ENCODE results near the gene GLDC.

DNA sequence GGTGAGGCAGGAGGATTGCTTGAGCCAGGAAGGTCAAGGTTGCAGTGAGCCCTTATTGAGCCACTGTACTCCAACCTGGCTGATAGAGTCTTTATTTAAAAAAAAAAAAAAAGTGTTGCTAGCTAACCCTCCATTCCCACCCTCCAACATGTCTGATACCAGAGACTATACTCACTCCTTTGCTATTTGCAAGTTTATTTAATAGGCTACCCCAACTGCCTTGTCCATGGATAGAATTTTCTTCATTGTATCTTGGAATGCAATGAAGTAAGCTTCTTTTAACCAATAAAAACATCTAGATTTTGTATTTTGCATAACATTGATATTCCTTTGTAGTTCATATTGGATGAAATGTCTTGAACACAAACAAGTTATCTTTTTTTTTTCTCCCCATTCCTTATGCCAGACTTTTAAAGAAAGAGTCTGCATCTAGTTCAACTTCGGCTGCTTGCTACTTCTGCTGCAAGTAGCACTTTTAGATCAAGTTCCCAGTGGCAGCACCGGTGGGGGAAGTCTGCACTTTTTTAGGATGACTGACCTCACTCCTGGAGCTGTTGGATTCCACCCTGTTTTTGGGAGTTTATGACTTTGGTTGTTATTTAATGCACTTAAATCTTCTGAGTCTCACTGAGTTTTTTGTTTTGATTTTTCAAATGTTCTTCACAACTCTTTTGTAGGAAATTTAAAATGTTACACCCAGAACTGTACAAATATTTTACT, 120.0 kb downstream of the GLDC start:
- TF ChIP-seq, protein P1, sequence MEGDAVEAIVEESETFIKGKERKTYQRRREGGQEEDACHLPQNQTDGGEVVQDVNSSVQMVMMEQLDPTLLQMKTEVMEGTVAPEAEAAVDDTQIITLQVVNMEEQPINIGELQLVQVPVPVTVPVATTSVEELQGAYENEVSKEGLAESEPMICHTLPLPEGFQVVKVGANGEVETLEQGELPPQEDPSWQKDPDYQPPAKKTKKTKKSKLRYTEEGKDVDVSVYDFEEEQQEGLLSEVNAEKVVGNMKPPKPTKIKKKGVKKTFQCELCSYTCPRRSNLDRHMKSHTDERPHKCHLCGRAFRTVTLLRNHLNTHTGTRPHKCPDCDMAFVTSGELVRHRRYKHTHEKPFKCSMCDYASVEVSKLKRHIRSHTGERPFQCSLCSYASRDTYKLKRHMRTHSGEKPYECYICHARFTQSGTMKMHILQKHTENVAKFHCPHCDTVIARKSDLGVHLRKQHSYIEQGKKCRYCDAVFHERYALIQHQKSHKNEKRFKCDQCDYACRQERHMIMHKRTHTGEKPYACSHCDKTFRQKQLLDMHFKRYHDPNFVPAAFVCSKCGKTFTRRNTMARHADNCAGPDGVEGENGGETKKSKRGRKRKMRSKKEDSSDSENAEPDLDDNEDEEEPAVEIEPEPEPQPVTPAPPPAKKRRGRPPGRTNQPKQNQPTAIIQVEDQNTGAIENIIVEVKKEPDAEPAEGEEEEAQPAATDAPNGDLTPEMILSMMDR (IDR thresholded peaks at IDR 0.05; ENCODE audit: low read depth, low read length, missing input control): no peak
- TF ChIP-seq TAF1 (conservative IDR thresholded peaks at IDR 0.05) (no peak), YY1 (IDR thresholded peaks at IDR 0.05) (no peak), FOXA1 (IDR thresholded peaks at IDR 0.05) (no peak), RAD21 (IDR thresholded peaks at IDR 0.05) (no peak), ZBTB33 (IDR thresholded peaks at IDR 0.05) (no peak), GABPA (IDR thresholded peaks at IDR 0.05 in 1 of 2, conservative IDR thresholded peaks at IDR 0.05 in 1 of 2) (no peak), JUND (IDR thresholded peaks at IDR 0.05) (no peak)
- TF ChIP-seq, protein P2, sequence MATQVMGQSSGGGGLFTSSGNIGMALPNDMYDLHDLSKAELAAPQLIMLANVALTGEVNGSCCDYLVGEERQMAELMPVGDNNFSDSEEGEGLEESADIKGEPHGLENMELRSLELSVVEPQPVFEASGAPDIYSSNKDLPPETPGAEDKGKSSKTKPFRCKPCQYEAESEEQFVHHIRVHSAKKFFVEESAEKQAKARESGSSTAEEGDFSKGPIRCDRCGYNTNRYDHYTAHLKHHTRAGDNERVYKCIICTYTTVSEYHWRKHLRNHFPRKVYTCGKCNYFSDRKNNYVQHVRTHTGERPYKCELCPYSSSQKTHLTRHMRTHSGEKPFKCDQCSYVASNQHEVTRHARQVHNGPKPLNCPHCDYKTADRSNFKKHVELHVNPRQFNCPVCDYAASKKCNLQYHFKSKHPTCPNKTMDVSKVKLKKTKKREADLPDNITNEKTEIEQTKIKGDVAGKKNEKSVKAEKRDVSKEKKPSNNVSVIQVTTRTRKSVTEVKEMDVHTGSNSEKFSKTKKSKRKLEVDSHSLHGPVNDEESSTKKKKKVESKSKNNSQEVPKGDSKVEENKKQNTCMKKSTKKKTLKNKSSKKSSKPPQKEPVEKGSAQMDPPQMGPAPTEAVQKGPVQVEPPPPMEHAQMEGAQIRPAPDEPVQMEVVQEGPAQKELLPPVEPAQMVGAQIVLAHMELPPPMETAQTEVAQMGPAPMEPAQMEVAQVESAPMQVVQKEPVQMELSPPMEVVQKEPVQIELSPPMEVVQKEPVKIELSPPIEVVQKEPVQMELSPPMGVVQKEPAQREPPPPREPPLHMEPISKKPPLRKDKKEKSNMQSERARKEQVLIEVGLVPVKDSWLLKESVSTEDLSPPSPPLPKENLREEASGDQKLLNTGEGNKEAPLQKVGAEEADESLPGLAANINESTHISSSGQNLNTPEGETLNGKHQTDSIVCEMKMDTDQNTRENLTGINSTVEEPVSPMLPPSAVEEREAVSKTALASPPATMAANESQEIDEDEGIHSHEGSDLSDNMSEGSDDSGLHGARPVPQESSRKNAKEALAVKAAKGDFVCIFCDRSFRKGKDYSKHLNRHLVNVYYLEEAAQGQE (IDR thresholded peaks at IDR 0.05): no peak

All from liver (tissue), 3 donors.